Vagina (tissue), 2 donors: ENCODE data around the gene OR2AK2. TPM values are rescaled to one million over a fixed set of nuclear protein-coding genes. Genes with fewer than 3 reads are reported as not detected.

Experiments used
- DNase-seq, 2 donors: peaks; one replicate each; pipeline ENCODE4 v3.0.0-alpha.2; 2017; ENCODE audit errors: extremely low spot score in 2 of 2
- H3K27ac ChIP-seq: fragments of 200-600 bp; sonication (generic); one replicate; pipeline ENCODE4 v1.5.1; 2019
- H3K27me3 ChIP-seq: fragments of 200-600 bp; sonication (generic); one replicate; pipeline ENCODE4 v1.5.1; 2019
- H3K36me3 ChIP-seq, 2 donors: fragments of 200-600 bp; sonication (generic); one replicate each; pipeline ENCODE4 v1.5.1; 2017 to 2019
- H3K4me1 ChIP-seq: fragments of 200-600 bp; sonication (generic); one replicate; pipeline ENCODE4 v1.5.1; 2019
- H3K4me3 ChIP-seq, 2 donors: fragments of 200-600 bp; sonication (generic); 1 replicate in 1 of 2; 2 replicates in 1 of 2; pipeline ENCODE4 v1.5.1; 2016 to 2019
- H3K9me3 ChIP-seq: fragments of 200-600 bp; sonication (generic); one replicate; pipeline ENCODE4 v1.5.1; 2019
- CTCF ChIP-seq, 3 experiments: fragments of 450-650 bp in 2 of 3; fragments of 200-600 bp in 1 of 3; sonication (generic) in 1 of 3; IDR thresholded peaks; one replicate each; pipeline ENCODE4 v1.5.1; 2017 to 2019; ENCODE audit warnings: antibody characterized with exemption in 3 of 3, mild to moderate bottlenecking in 2 of 3, moderate library complexity in 2 of 3
- POLR2A ChIP-seq, 2 donors: fragments of 450-650 bp; IDR thresholded peaks; one replicate each; pipeline ENCODE4 v1.6.1; 2017; ENCODE audit warnings: antibody characterized with exemption in 2 of 2, mild to moderate bottlenecking in 2 of 2, moderate library complexity in 2 of 2
- POLR2AphosphoS5 ChIP-seq, 2 donors: sonication (generic); formaldehyde crosslinking; IDR thresholded peaks; one replicate each; pipeline ENCODE4 v1.9.0; 2017; ENCODE audit warnings: antibody characterized with exemption in 2 of 2, mild to moderate bottlenecking in 2 of 2, low read depth in 1 of 2; ENCODE audit not compliant: insufficient read depth in 1 of 2
- intact Hi-C: fragments of 100-400 bp; cut with DNase I; formaldehyde crosslinking; loops from one replicate; pipeline ENCODE4 v1.15.1; 2023
- total RNA-seq: library from RNA; depleted of rRNA; stranded (reverse); fragments of >200 nt; gene quantifications from one replicate; pipeline ENCODE4 v1.2.3, GENCODE V29; 2016

Gene OR2AK2
- total RNA-seq: not detected

GRCh38 chr1:247964933-247965332, at the start of gene OR2AK2:
OR2AK2 (plus strand) TSS chr1:247965233; CDS start chr1:247965377, 144 bp downstream.
- Histone ChIP-seq H3K4me1 (no peaks in the 10 kb centered on the region), H3K27ac (no peak within 1 kb of the TSS), H3K9me3 (no peaks in the 10 kb centered on the region), H3K36me3 (no peaks in the 10 kb centered on the region), H3K27me3 (no peaks in the 10 kb centered on the region), H3K4me3 (no peak within 1 kb of the TSS)
- intact Hi-C loops: no loop called here
- no peak for DNase-seq
- TF ChIP-seq CTCF (IDR thresholded peaks at IDR 0.05) (no peak), POLR2AphosphoS5 (IDR thresholded peaks at IDR 0.05; ENCODE audit: insufficient read depth in 1 of 2, low read depth in 1 of 2) (no peak), POLR2A (IDR thresholded peaks at IDR 0.05) (no peak)

GRCh38 chr1:247919952-247920351, 45.1 kb upstream of the OR2AK2 start, which contains the start of gene OR2T8:
OR2T8 (plus strand) TSS chr1:247920252; CDS start chr1:247921018, 766 bp downstream.
- no peak for TF ChIP-seq POLR2AphosphoS5 (IDR thresholded peaks at IDR 0.05; ENCODE audit: insufficient read depth in 1 of 2, low read depth in 1 of 2)
- TF ChIP-seq POLR2A (IDR thresholded peaks at IDR 0.05): no peak
- TF ChIP-seq CTCF (IDR thresholded peaks at IDR 0.05): no peak
- H3K36me3 ChIP-seq: no peaks in the 10 kb centered on the region
- no peaks in the 10 kb centered on the region for H3K4me1 ChIP-seq
- DNase-seq: no peak
- no peaks in the 10 kb centered on the region for H3K9me3 ChIP-seq
- H3K27me3 ChIP-seq: no peaks in the 10 kb centered on the region
- intact Hi-C loops: no loop called here
- no peak within 1 kb of the TSS for H3K4me3 ChIP-seq
- H3K27ac ChIP-seq: no peak within 1 kb of the TSS

GRCh38 chr1:247923941-247924340, 41.1 kb upstream of the OR2AK2 start:
- TF ChIP-seq POLR2AphosphoS5 (IDR thresholded peaks at IDR 0.05; ENCODE audit: insufficient read depth in 1 of 2, low read depth in 1 of 2) (no peak), CTCF (IDR thresholded peaks at IDR 0.05) (no peak), POLR2A (IDR thresholded peaks at IDR 0.05) (no peak)
- no peak for DNase-seq
- intact Hi-C loops: no loop called here

GRCh38 chr1:247924868-247925267, 40.2 kb upstream of the OR2AK2 start, which contains the start of gene OR2AJ1:
OR2AJ1 (plus strand) TSS chr1:247924889; CDS start chr1:247933769, 8,880 bp downstream.
- Histone ChIP-seq H3K4me3 (no peak within 1 kb of the TSS), H3K27me3 (no peaks in the 10 kb centered on the region), H3K4me1 (no peaks in the 10 kb centered on the region), H3K9me3 (no peaks in the 10 kb centered on the region), H3K27ac (no peak within 1 kb of the TSS), H3K36me3 (no peaks in the 10 kb centered on the region)
- DNase-seq: no peak
- no peak for TF ChIP-seq CTCF (IDR thresholded peaks at IDR 0.05)
- TF ChIP-seq POLR2A (IDR thresholded peaks at IDR 0.05): no peak
- no peak for TF ChIP-seq POLR2AphosphoS5 (IDR thresholded peaks at IDR 0.05; ENCODE audit: insufficient read depth in 1 of 2, low read depth in 1 of 2)
- intact Hi-C loops: no loop called here

More at GRCh38 chr1:247923941-247924340, 41.1 kb upstream of the OR2AK2 start:
- no peaks in the 10 kb centered on the region for H3K9me3 ChIP-seq
- no peak overlapping the region for H3K4me3 ChIP-seq
- no peaks in the 10 kb centered on the region for H3K27me3 ChIP-seq
- no peak overlapping the region for H3K27ac ChIP-seq
- H3K4me1 ChIP-seq: no peaks in the 10 kb centered on the region
- H3K36me3 ChIP-seq: no peaks in the 10 kb centered on the region

GRCh38 chr1:247933989-247934388, 31.0 kb upstream of the OR2AK2 start:
- H3K4me3 ChIP-seq: no peak overlapping the region
- H3K27ac ChIP-seq: no peak overlapping the region
- no peaks in the 10 kb centered on the region for H3K9me3 ChIP-seq
- TF ChIP-seq POLR2AphosphoS5 (IDR thresholded peaks at IDR 0.05; ENCODE audit: insufficient read depth in 1 of 2, low read depth in 1 of 2) (no peak), CTCF (IDR thresholded peaks at IDR 0.05) (no peak), POLR2A (IDR thresholded peaks at IDR 0.05) (no peak)
- no peaks in the 10 kb centered on the region for H3K4me1 ChIP-seq
- no peak for DNase-seq
- no peaks in the 10 kb centered on the region for H3K27me3 ChIP-seq
- intact Hi-C loops: no loop called here
- H3K36me3 ChIP-seq: no peaks in the 10 kb centered on the region
